GM12878 (cell line): Measurements from ENCODE around the gene WDR45B. TPM values are rescaled to one million over a fixed set of nuclear protein-coding genes. Genes with fewer than 3 reads are reported as not detected.

Experiments
- ATAC-seq: fragments of 200-7000 bp; cut with Tn5 transposase; 3 replicates; pipeline ENCODE4 v1.9.1; 2020; ENCODE audit warnings: mild to moderate bottlenecking, moderate library complexity
- BruUV-seq: library from RNA; stranded (reverse); fragments of 400-500 nt; replicated peaks from 2 replicates; lab custom pipeline; 2021; lab: Mats Ljungman, UMichigan
- CTCF ChIA-PET: fragments of 300-600 bp; sonication (Branson Sonifier 250); formaldehyde crosslinking; extraction: SDS; loops from one replicate; lab custom pipeline; 2021; ENCODE audit warnings: inconsistent platforms; lab: Yijun Ruan, JAX
- POLR2A ChIA-PET: fragments of 350-600 bp; formaldehyde crosslinking; extraction: SDS; loops from one replicate; lab custom pipeline; 2021; ENCODE audit warnings: inconsistent platforms; lab: Charles Lee
- RAD21 ChIA-PET: fragments of 300-600 bp; sonication (Branson Sonifier 250); formaldehyde crosslinking; loops from one replicate; lab custom pipeline; 2023; ENCODE audit warnings: antibody characterized with exemption; ENCODE audit not compliant: unreplicated experiment; lab: Charles Lee
- SMC1A ChIA-PET: fragments of 300-600 bp; sonication (Branson Sonifier 250); formaldehyde crosslinking; loops from one replicate; lab custom pipeline; 2023; ENCODE audit not compliant: unreplicated experiment, uncharacterized antibody; lab: Charles Lee
- DNase-seq: peaks from one replicate; pipeline ENCODE4 v3.0.0-alpha.2; 2011; ENCODE audit warnings: low read depth, low spot score
- FAIRE-seq: peaks from 3 replicates; lab custom pipeline; 2011; peaks lifted over from hg19 to GRCh38; lab: Jason Lieb, UNC
- H2AFZ ChIP-seq: 2 replicates; pipeline ENCODE4 v1.6.0; 2011; ENCODE audit warnings: low read depth, low read length, control low read depth; ENCODE audit not compliant: control insufficient read depth
- H3K27ac ChIP-seq: 2 replicates; pipeline ENCODE4 v1.5.1; 2011; ENCODE audit warnings: control low read depth; ENCODE audit not compliant: control insufficient read depth, insufficient read depth
- H3K27me3 ChIP-seq, 2 experiments: replicated peaks in 1 of 2; 2 replicates each; pipeline versions ENCODE4 v1.6.0 to v1.6.1; 2011; ENCODE audit warnings: low read length in 1 of 2; ENCODE audit not compliant: control insufficient read depth in 2 of 2, insufficient read depth in 2 of 2
- H3K36me3 ChIP-seq, 2 experiments: 2 replicates each; pipeline ENCODE4 v1.5.1; 2011; ENCODE audit warnings: low read length in 1 of 2; ENCODE audit not compliant: control insufficient read depth in 2 of 2, insufficient read depth in 2 of 2
- H3K4me1 ChIP-seq: 2 replicates; pipeline ENCODE4 v1.6.1; 2011; ENCODE audit warnings: mild to moderate bottlenecking, low read length, moderate library complexity, mixed read lengths; ENCODE audit not compliant: control insufficient read depth, insufficient read depth
- H3K4me2 ChIP-seq: 2 replicates; pipeline ENCODE4 v1.6.0; 2011; ENCODE audit warnings: control low read depth; ENCODE audit not compliant: control insufficient read depth, insufficient read depth
- H3K4me3 ChIP-seq: fragments of 200-600 bp; sonication (generic); 2 replicates; pipeline ENCODE4 v1.5.1; 2016
- H3K79me2 ChIP-seq: 2 replicates; pipeline ENCODE4 v1.6.0; 2011; ENCODE audit warnings: low read length; ENCODE audit not compliant: control insufficient read depth, insufficient read depth
- H3K9ac ChIP-seq: 2 replicates; pipeline ENCODE4 v1.8.0; 2011; ENCODE audit warnings: low read length, control low read depth, mixed read lengths; ENCODE audit not compliant: control insufficient read depth, insufficient read depth
- H3K9me3 ChIP-seq: replicated peaks from 3 replicates; pipeline ENCODE4 v1.5.1; 2011; ENCODE audit warnings: mild to moderate bottlenecking, low read length; ENCODE audit not compliant: control insufficient read depth, insufficient read depth
- H4K20me1 ChIP-seq: 2 replicates; pipeline ENCODE4 v1.6.0; 2011; ENCODE audit not compliant: control insufficient read depth, insufficient read depth
- EED ChIP-seq: sonication (generic); IDR thresholded peaks from 2 replicates; pipeline ENCODE4 v1.6.1; 2016; ENCODE audit warnings: antibody characterized with exemption, low read depth
- RAD51 ChIP-seq: fragments of 450-650 bp; IDR thresholded peaks from 2 replicates; pipeline ENCODE4 v1.6.1; 2016; ENCODE audit warnings: moderate library complexity, mild to moderate bottlenecking, inconsistent platforms
- SMC3 ChIP-seq: IDR thresholded peaks from 2 replicates; pipeline ENCODE4 v1.6.1; 2011; ENCODE audit warnings: low read length, improper control_type of control experiment, borderline replicate concordance
- TARDBP ChIP-seq: IDR thresholded peaks from 2 replicates; pipeline ENCODE4 v1.6.1; 2016; ENCODE audit warnings: borderline replicate concordance
- TCF7 ChIP-seq: IDR thresholded peaks from 2 replicates; pipeline ENCODE4 v1.6.1; 2014; ENCODE audit warnings: antibody characterized with exemption, borderline replicate concordance
- ZZZ3 ChIP-seq: IDR thresholded peaks from 2 replicates; pipeline ENCODE4 v1.6.1; 2011; ENCODE audit warnings: low read depth; ENCODE audit not compliant: control insufficient read depth, insufficient read length
- WGBS: methylation state at CpG from one replicate; pipeline ENCODE4 v1.1.6; 2016; ENCODE audit warnings: low lambda C conversion rate; ENCODE audit not compliant: insufficient replicate concordance, insufficient coverage; ENCODE audit errors: missing lambda C conversion rate; 5-methylcytosine and 5-hydroxymethylcytosine counted together
- in situ Hi-C: fragments of 300-500 bp; cut with MboI; formaldehyde crosslinking; loops from 9 replicates; pipeline ENCODE4 v1.14.3; 2018; ENCODE audit warnings: mixed read lengths
- intact Hi-C: fragments of 100-400 bp; cut with micrococcal nuclease; formaldehyde crosslinking; loops from one replicate; pipeline ENCODE4 v1.14.2; 2022; ENCODE audit not compliant: unreplicated experiment
- polyA plus RNA-seq, 11 experiments: library from polyadenylated mRNA; depleted of rRNA in 4 of 11; unstranded in 6 of 11; stranded (reverse) in 5 of 11; fragments of >200 nt; fragmentation: Nextera tagmentation in 4 of 11; fragmentation: Illumina TruSeq in 1 of 11; extraction: Ambion mirVana in 4 of 11; extraction: Trizol in 1 of 11; gene quantifications; 1 replicate in 1 of 11; 2 replicates in 10 of 11; pipeline versions ENCODE4 v1.2.1 to v1.2.3, GENCODE V29; 2011 to 2016; ENCODE audit warnings: inconsistent platforms in 2 of 11, missing spikeins in 2 of 11, low read depth in 1 of 11
- total RNA-seq, 4 experiments: library from RNA; depleted of rRNA in 3 of 4; stranded (reverse); fragments of >200 nt in 3 of 4; fragmentation: Illumina TruSeq in 1 of 4; extraction: Trizol in 1 of 4; gene quantifications; 2 replicates each; pipeline versions ENCODE4 v1.2.1 to v1.2.3, GENCODE V29; 2013 to 2021
- TF ChIP-seq, protein P1 (sequence below): IDR thresholded peaks from 2 replicates; pipeline ENCODE4 v1.6.1; 2012; ENCODE audit warnings: low read depth, low read length, improper control_type of control experiment
- TF ChIP-seq, protein P2 (sequence below): fragments of 450-650 bp; IDR thresholded peaks from 2 replicates; pipeline ENCODE4 v1.6.1; 2016; ENCODE audit warnings: mild to moderate bottlenecking
- TF ChIP-seq, protein P3 (sequence below): IDR thresholded peaks from 2 replicates; pipeline ENCODE4 v1.6.1; 2012; ENCODE audit warnings: improper control_type of control experiment, low read depth, low read length; ENCODE audit not compliant: insufficient replicate concordance
- TF ChIP-seq, protein P4 (sequence below): IDR thresholded peaks from 2 replicates; pipeline ENCODE4 v1.6.1; 2012; ENCODE audit warnings: low read depth, low read length, improper control_type of control experiment
- TF ChIP-seq, protein P5 (sequence below): IDR thresholded peaks from 2 replicates; pipeline ENCODE4 v1.6.1; 2011; ENCODE audit warnings: borderline replicate concordance, low read depth, mild to moderate bottlenecking, moderate library complexity, mixed read lengths, low read length; ENCODE audit not compliant: insufficient read depth; ENCODE audit errors: extremely low read length

Gene WDR45B
- total and polyA plus RNA-seq, 10 of the 15 experiments (the other 5 are each of a cell fraction or from before 2014, with no cell fraction given), result 1.0 to 73.7 (median 26.6) TPM

DNA sequence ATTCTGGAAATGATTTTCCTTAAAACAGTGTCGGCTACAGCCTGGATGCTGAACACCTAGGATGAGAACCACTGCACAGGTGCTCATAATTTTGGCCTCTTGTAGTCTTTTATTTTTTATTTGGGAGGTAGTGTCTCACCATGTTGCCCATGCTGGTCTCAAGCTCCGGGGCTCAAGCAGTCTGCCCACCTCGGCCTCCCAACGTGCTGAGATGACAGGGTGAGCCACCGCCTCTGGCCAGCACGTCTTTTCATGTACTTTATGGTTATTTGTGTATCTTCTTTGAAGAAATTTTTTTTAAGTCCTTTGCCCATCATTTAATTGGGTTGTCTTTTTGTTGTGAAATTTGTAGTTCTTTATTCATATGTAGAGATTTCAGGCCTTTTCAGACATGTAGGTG is 58.0 kb downstream of the WDR45B start (continued):
- TF ChIP-seq EED, result no peak
- TF ChIP-seq, protein P1, sequence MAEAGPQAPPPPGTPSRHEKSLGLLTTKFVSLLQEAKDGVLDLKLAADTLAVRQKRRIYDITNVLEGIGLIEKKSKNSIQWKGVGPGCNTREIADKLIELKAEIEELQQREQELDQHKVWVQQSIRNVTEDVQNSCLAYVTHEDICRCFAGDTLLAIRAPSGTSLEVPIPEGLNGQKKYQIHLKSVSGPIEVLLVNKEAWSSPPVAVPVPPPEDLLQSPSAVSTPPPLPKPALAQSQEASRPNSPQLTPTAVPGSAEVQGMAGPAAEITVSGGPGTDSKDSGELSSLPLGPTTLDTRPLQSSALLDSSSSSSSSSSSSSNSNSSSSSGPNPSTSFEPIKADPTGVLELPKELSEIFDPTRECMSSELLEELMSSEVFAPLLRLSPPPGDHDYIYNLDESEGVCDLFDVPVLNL, result no peak
- TF ChIP-seq RAD51, result no peak
- TF ChIP-seq ZZZ3, result no peak
- no peak for TF ChIP-seq SMC3

DNA sequence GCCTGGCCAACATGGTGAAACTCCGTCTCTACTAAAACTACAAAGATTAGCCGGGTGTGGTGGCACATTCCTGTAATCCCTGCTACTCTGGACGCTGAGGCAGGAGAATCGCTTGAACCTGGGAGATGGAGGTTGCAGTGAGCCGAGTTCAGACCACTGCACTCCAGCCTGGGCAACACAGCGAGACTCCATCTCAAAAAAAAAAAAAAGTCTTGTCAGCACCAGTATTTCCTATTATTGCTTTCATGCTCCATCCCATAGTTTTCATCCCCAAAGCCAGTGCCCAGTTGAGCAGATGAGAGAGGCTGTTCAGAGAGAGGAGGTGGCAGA is 58.4 kb downstream of the WDR45B start:
- Histone ChIP-seq H3K9ac (no peak overlapping the region), H3K36me3 (peaks cover 18 to 20% of the 10 kb centered on the region in 2 experiments), H3K27ac (no peak overlapping the region), H3K4me2 (no peak overlapping the region), H3K4me3 (no peak overlapping the region), H3K27me3 (no peaks in the 10 kb centered on the region), H3K79me2 (no peaks in the 10 kb centered on the region), H3K4me1 (peaks cover 9% of the 10 kb centered on the region), H2AFZ (no peak overlapping the region), H3K9me3 (no peaks in the 10 kb centered on the region), H4K20me1 (no peaks in the 10 kb centered on the region)
- CTCF ChIA-PET, result no interaction called here
- RAD21 ChIA-PET, result no interaction called here
- FAIRE-seq, result no peak
- intact Hi-C loops (no loop called here), in situ Hi-C loops (no loop called here)
- POLR2A ChIA-PET, result no interaction called here
- WGBS, result 86% methylated on average over 6 of the region's 6 CpGs
- DNase-seq, result no peak
- no TSS peak for BruUV-seq
- no peak for ATAC-seq
- SMC1A ChIA-PET, result no interaction called here
- TF ChIP-seq TARDBP (no peak), TCF7 (no peak)
- TF ChIP-seq, protein P2, sequence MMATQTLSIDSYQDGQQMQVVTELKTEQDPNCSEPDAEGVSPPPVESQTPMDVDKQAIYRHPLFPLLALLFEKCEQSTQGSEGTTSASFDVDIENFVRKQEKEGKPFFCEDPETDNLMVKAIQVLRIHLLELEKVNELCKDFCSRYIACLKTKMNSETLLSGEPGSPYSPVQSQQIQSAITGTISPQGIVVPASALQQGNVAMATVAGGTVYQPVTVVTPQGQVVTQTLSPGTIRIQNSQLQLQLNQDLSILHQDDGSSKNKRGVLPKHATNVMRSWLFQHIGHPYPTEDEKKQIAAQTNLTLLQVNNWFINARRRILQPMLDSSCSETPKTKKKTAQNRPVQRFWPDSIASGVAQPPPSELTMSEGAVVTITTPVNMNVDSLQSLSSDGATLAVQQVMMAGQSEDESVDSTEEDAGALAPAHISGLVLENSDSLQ, result no peak
- TF ChIP-seq, protein P3, sequence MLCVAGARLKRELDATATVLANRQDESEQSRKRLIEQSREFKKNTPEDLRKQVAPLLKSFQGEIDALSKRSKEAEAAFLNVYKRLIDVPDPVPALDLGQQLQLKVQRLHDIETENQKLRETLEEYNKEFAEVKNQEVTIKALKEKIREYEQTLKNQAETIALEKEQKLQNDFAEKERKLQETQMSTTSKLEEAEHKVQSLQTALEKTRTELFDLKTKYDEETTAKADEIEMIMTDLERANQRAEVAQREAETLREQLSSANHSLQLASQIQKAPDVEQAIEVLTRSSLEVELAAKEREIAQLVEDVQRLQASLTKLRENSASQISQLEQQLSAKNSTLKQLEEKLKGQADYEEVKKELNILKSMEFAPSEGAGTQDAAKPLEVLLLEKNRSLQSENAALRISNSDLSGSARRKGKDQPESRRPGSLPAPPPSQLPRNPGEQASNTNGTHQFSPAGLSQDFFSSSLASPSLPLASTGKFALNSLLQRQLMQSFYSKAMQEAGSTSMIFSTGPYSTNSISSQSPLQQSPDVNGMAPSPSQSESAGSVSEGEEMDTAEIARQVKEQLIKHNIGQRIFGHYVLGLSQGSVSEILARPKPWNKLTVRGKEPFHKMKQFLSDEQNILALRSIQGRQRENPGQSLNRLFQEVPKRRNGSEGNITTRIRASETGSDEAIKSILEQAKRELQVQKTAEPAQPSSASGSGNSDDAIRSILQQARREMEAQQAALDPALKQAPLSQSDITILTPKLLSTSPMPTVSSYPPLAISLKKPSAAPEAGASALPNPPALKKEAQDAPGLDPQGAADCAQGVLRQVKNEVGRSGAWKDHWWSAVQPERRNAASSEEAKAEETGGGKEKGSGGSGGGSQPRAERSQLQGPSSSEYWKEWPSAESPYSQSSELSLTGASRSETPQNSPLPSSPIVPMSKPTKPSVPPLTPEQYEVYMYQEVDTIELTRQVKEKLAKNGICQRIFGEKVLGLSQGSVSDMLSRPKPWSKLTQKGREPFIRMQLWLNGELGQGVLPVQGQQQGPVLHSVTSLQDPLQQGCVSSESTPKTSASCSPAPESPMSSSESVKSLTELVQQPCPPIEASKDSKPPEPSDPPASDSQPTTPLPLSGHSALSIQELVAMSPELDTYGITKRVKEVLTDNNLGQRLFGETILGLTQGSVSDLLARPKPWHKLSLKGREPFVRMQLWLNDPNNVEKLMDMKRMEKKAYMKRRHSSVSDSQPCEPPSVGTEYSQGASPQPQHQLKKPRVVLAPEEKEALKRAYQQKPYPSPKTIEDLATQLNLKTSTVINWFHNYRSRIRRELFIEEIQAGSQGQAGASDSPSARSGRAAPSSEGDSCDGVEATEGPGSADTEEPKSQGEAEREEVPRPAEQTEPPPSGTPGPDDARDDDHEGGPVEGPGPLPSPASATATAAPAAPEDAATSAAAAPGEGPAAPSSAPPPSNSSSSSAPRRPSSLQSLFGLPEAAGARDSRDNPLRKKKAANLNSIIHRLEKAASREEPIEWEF, result no peak
- TF ChIP-seq, protein P4, sequence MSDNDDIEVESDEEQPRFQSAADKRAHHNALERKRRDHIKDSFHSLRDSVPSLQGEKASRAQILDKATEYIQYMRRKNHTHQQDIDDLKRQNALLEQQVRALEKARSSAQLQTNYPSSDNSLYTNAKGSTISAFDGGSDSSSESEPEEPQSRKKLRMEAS, result no peak
- TF ChIP-seq, protein P5, sequence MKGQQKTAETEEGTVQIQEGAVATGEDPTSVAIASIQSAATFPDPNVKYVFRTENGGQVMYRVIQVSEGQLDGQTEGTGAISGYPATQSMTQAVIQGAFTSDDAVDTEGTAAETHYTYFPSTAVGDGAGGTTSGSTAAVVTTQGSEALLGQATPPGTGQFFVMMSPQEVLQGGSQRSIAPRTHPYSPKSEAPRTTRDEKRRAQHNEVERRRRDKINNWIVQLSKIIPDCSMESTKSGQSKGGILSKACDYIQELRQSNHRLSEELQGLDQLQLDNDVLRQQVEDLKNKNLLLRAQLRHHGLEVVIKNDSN, result no peak
